ENCODE measurements around the gene DHX8. TPM values are rescaled to one million over a fixed set of nuclear protein-coding genes. Genes with fewer than 3 reads are reported as not detected.

DHX8 gene
- 28.4 and 29.9 TPM in 2 replicates for total RNA-seq (2012; rRNA removed)

DNA sequence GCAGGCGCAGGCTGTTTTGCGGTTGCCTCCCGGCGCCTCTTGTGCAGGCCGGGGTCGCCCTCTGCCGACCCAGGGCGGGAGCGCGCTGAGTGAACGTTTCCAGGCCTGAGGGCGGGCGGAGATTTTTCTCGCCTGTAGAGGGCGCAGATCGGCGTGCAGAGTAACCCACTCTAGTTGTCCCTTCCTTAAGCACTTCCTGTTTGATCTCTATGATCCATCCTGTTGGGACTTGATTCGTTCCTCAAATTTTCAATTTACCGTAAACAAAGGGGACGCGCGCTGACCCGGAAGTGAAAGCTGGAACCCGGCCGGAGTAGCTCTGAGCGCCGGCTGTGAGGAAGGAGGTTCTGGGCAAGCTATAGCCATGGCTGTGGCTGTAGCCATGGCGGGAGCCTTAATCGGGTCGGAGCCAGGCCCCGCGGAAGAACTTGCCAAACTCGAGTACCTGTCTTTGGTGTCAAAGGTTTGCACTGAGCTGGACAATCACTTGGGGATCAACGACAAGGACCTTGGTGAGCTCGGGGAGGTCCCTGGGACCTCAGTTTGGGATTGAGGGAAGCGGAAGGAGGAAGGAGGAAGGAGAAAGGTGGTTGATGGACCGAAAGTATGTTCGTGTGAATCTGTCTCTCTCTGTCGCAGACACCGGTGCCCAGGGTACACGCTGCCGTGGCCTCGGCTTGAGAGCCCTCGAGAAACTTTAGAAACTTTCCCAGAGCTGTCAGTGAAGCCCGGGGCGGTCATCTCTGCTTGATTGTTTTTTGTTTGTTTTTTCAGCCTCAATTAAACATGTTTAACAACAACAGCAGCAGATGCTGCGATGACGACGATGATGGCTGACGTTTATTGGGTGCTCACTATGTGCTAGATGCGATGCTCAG lies at the start of gene DHX8:
Gene DHX8, plus strand, starts transcription at position 302 of the 878 bp plus-strand sequence. Its CDS starts 63 bp downstream, at position 365.
- Histone ChIP-seq H3K36me3 (ENCODE audit: insufficient read depth, low read length) (no peaks in the 10 kb centered on the region), H3K4me2 (ENCODE audit: low read length) (peak within 1 kb of the TSS; percentile 82), H3K9ac (ENCODE audit: low read depth, low read length) (peak within 1 kb of the TSS; percentile 85), H3K27me3 (ENCODE audit: control insufficient read depth, insufficient read depth, low read length) (no peaks in the 10 kb centered on the region), H3K9me3 (replicated peaks; ENCODE audit: low read length) (no peaks in the 10 kb centered on the region), H3K4me1 (ENCODE audit: control insufficient read depth, insufficient read depth, low read length) (peaks cover 18% of the 10 kb centered on the region), H3K4me3 (ENCODE audit: low read length) (peak within 1 kb of the TSS; percentile 79)

DNA sequence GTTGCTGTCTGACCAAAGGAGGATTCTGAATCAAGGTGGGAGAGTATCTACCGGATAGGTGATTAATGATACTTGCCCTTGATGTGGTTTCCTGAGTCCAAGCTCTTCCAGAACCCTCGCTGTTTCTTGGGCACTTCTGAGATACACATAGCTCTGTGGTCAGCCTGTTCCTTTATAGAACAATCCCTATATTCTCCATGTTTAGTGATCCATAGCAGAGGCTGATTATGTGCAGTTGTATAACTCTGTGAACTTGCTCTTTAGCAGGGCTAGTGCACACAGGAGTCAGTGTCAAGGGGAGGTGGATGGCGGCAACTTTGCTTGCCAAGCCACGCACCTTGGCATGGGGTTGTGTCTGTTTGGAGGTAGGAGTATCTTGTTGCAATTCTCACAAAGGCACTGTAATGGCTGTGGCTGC lies 48.9 kb upstream of the DHX8 start:
- H3K4me2 ChIP-seq (ENCODE audit: low read length): no peak overlapping the region
- H3K9me3 ChIP-seq (replicated peaks; ENCODE audit: low read length): no peaks in the 10 kb centered on the region
- H3K36me3 ChIP-seq (ENCODE audit: insufficient read depth, low read length): no peaks in the 10 kb centered on the region
- no peaks in the 10 kb centered on the region for H3K27me3 ChIP-seq (ENCODE audit: control insufficient read depth, insufficient read depth, low read length)
- no peak overlapping the region for H3K9ac ChIP-seq (ENCODE audit: low read depth, low read length)
- no peak overlapping the region for H3K4me3 ChIP-seq (ENCODE audit: low read length)
- peaks cover 17% of the 10 kb centered on the region for H3K4me1 ChIP-seq (ENCODE audit: control insufficient read depth, insufficient read depth, low read length)

DNA sequence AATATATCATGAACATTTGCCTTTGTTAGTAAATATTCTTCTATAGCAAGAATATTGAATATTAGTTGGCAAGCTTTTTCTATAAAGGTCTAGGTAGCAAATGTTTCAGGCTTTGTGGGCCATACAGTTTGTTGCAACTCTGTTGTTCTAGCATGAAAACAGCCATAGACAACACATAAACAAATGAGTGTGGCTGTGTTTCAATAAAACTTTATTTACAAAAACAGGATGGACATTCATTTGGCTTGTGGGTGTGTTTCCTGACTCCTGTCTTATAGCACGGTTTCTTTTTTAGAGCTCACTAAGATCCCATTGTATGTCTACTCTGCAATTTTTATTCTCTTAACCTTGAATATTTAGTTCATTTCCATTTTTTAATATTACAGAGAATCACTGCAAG lies 46.0 kb upstream of the DHX8 start:
- Histone ChIP-seq H3K4me3 (ENCODE audit: low read length) (no peak overlapping the region), H3K4me2 (ENCODE audit: low read length) (no peak overlapping the region), H3K9me3 (replicated peaks; ENCODE audit: low read length) (no peaks in the 10 kb centered on the region), H3K27me3 (ENCODE audit: control insufficient read depth, insufficient read depth, low read length) (no peaks in the 10 kb centered on the region), H3K36me3 (ENCODE audit: insufficient read depth, low read length) (no peaks in the 10 kb centered on the region), H3K4me1 (ENCODE audit: control insufficient read depth, insufficient read depth, low read length) (peaks cover under 1% of the 10 kb centered on the region), H3K9ac (ENCODE audit: low read depth, low read length) (no peak overlapping the region)

DNA sequence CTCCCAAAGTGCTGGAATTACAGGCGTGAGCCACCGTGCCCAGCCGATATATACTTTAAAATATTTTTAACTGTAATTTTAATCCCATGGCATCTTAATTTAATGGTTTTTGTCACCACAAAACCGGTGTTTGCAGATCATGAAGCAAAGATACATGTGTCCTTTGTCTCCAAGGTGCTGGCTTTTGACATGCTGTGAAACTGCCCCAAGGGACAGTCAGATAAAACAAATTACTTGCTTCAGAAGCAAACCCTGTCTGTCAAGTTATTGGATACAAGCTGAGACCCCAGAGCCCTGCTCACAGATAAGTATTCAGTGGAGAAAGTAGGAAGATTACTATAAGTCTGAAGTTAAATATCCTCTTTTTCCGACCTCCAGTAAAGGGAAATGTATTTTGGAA lies 45.1 kb upstream of the DHX8 start:
- no peak overlapping the region for H3K4me2 ChIP-seq (ENCODE audit: low read length)
- H3K4me1 ChIP-seq (ENCODE audit: control insufficient read depth, insufficient read depth, low read length): peaks cover 3% of the 10 kb centered on the region
- H3K4me3 ChIP-seq (ENCODE audit: low read length): no peak overlapping the region
- no peaks in the 10 kb centered on the region for H3K36me3 ChIP-seq (ENCODE audit: insufficient read depth, low read length)
- no peak overlapping the region for H3K9ac ChIP-seq (ENCODE audit: low read depth, low read length)
- H3K9me3 ChIP-seq (replicated peaks; ENCODE audit: low read length): no peaks in the 10 kb centered on the region
- H3K27me3 ChIP-seq (ENCODE audit: control insufficient read depth, insufficient read depth, low read length): no peaks in the 10 kb centered on the region

DNA sequence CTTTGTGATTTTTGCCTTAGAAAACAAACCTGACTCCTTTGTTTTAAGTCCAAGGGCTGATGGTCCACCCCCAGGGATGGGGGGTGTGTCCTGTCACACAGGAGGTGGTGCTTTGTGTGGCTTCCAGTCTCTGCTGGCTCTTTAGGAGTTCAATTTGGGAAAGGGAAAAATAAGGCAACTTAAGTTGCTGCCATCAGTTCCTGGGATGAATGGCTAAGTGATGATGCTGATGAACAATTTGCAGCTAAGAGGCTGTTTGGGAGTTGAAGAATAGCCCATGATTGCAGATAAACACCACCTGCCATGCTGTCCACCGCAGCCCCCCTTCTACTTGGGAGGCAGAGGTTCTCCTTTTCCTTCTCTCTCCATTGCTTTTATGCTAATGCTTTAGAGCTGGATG lies 44.7 kb upstream of the DHX8 start:
- Histone ChIP-seq H3K9ac (ENCODE audit: low read depth, low read length) (no peak overlapping the region), H3K4me2 (ENCODE audit: low read length) (no peak overlapping the region), H3K4me3 (ENCODE audit: low read length) (no peak overlapping the region), H3K36me3 (ENCODE audit: insufficient read depth, low read length) (no peaks in the 10 kb centered on the region), H3K4me1 (ENCODE audit: control insufficient read depth, insufficient read depth, low read length) (peaks cover 3% of the 10 kb centered on the region), H3K27me3 (ENCODE audit: control insufficient read depth, insufficient read depth, low read length) (no peaks in the 10 kb centered on the region), H3K9me3 (replicated peaks; ENCODE audit: low read length) (no peaks in the 10 kb centered on the region)

DNA sequence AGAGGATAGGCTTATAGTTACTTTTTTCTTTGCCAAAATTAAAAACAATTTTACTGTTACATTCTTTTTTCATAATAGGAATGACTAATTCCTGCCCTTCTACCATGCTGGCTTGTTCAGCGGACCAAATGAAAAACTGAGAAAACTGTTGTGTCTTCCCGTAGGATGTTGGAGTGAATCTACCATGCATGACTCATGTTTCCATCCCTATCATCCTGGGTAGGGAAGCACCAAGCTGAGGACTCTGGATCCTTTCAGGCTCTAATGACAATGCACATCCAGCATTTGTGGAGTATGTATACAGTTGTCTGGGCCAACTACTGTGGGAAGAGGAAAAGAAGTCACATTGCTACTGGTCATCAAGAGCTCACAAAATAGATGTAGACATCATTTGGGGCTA lies 41.1 kb upstream of the DHX8 start:
- no peak overlapping the region for H3K9ac ChIP-seq (ENCODE audit: low read depth, low read length)
- H3K4me2 ChIP-seq (ENCODE audit: low read length): no peak overlapping the region
- H3K27me3 ChIP-seq (ENCODE audit: control insufficient read depth, insufficient read depth, low read length): no peaks in the 10 kb centered on the region

DNA sequence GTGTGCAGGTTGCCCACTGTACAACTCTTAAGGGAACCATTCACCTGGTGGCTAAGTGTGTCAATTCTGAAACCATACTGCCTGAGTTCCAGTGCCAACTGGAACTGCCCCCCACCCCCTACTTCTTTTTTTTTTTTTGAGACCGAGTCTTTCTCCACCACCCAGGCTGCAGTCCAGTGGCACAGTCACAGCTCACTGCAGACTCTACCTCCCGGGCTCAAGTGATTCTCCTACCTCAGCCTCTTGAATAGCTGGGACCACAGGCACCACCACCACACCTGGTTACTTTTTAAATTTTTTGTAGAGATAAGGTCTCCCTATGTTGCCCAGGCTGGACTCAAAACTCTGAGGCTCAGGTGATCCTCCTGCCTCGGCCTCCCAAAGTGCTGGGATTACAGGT lies 40.4 kb upstream of the DHX8 start:
- Histone ChIP-seq H3K36me3 (ENCODE audit: insufficient read depth, low read length) (no peaks in the 10 kb centered on the region), H3K4me2 (ENCODE audit: low read length) (no peak overlapping the region), H3K9me3 (replicated peaks; ENCODE audit: low read length) (no peaks in the 10 kb centered on the region), H3K27me3 (ENCODE audit: control insufficient read depth, insufficient read depth, low read length) (no peaks in the 10 kb centered on the region), H3K4me3 (ENCODE audit: low read length) (no peak overlapping the region), H3K9ac (ENCODE audit: low read depth, low read length) (no peak overlapping the region), H3K4me1 (ENCODE audit: control insufficient read depth, insufficient read depth, low read length) (peaks cover 3% of the 10 kb centered on the region)

More for the DNA sequence above, 41.1 kb upstream of the DHX8 start:
- H3K4me1 ChIP-seq (ENCODE audit: control insufficient read depth, insufficient read depth, low read length): peaks cover 3% of the 10 kb centered on the region
- H3K9me3 ChIP-seq (replicated peaks; ENCODE audit: low read length): no peaks in the 10 kb centered on the region
- H3K36me3 ChIP-seq (ENCODE audit: insufficient read depth, low read length): no peaks in the 10 kb centered on the region
- no peak overlapping the region for H3K4me3 ChIP-seq (ENCODE audit: low read length)

DNA sequence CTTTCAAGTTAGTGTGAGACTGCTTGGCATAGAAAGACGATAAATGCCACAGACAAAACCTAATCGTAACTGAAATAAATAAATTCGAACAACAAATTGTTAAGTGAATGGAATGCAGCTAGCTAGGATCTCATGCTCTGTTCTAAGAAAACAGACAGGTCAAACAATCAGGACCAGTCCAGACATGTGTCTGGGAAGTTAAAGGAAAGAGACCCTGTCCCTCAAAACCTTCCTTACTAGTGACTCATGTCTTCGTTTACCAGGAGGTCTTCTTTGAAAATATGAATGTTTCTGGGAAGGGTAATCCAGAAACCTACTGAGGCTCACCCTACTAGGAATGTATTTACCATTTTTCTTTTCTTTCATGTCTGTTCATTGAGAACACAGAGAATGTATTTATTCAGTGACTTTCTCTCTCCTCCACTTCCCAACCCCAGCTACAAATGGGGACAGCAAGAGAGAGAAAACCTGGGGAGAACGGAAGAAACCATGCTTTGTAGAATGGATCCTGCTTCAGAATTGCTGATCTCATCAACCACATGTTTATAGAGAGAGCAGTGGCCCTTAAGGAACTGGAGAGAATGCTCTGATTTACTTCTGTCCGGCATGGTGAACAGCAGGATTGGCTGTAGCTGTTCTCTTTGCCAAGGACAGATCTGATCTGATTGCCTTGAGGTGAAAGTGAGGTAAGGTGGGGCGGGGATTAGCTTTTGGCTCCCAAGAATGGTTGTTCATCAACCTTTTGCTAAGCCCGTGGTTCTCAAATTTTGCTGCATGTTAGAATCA lies 39.4 kb upstream of the DHX8 start:
- no peak overlapping the region for H3K9ac ChIP-seq (ENCODE audit: low read depth, low read length)
- H3K9me3 ChIP-seq (replicated peaks; ENCODE audit: low read length): no peaks in the 10 kb centered on the region
- H3K27me3 ChIP-seq (ENCODE audit: control insufficient read depth, insufficient read depth, low read length): no peaks in the 10 kb centered on the region
- no peak overlapping the region for H3K4me2 ChIP-seq (ENCODE audit: low read length)
- H3K4me3 ChIP-seq (ENCODE audit: low read length): no peak overlapping the region
- no peaks in the 10 kb centered on the region for H3K36me3 ChIP-seq (ENCODE audit: insufficient read depth, low read length)
- H3K4me1 ChIP-seq (ENCODE audit: control insufficient read depth, insufficient read depth, low read length): peaks cover 5% of the 10 kb centered on the region

DNA sequence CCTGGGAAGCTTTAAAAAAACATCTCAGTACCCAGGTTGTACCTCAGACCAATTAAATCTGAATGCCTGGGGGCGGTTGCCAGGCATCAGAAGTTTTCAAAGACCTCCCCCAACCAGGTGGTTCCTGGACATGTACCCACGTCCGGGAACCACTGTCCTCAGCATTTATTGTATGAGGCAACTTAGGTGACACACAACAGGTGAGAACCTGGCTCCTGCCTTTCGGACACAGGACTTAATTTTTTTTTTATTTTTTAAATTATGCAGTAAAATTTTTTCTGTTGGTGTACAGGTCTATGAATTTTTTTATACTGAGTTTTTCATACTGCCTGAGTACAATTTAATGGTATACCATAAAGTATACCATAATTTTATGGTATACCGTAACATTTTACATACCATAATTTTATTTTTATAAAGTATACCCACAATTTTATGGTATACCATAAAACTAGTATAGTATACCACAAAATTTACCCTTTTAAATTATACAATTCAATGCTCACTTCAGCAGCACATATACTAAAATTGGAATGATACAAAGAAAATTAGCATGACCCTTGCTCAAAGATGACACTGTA lies 38.7 kb upstream of the DHX8 start:
- Histone ChIP-seq H3K27me3 (ENCODE audit: control insufficient read depth, insufficient read depth, low read length) (no peaks in the 10 kb centered on the region), H3K4me2 (ENCODE audit: low read length) (no peak overlapping the region), H3K9me3 (replicated peaks; ENCODE audit: low read length) (no peaks in the 10 kb centered on the region), H3K4me1 (ENCODE audit: control insufficient read depth, insufficient read depth, low read length) (peaks cover 12% of the 10 kb centered on the region), H3K9ac (ENCODE audit: low read depth, low read length) (no peak overlapping the region), H3K4me3 (ENCODE audit: low read length) (no peak overlapping the region), H3K36me3 (ENCODE audit: insufficient read depth, low read length) (no peaks in the 10 kb centered on the region)

DNA sequence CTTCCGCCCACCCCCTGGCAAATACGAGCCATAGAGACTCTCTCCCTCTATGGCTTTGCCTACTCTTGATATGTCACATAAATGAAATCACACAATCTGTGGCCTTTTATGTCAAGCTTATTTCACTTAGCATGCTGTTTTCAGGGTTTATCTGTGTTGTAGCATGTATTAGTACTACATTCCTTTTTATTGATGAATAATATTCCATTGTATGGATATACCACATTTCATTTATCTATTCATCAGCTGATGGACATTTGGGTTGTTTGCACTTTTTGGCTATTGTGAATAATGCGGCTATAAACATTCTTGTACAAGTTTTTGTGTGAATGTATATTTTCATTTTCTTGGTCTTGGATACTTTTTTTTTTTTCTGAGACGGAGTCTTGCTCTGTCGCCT lies 37.0 kb upstream of the DHX8 start:
- no peak overlapping the region for H3K4me2 ChIP-seq (ENCODE audit: low read length)
- H3K4me1 ChIP-seq (ENCODE audit: control insufficient read depth, insufficient read depth, low read length): peaks cover 12% of the 10 kb centered on the region
- H3K9ac ChIP-seq (ENCODE audit: low read depth, low read length): no peak overlapping the region
- H3K9me3 ChIP-seq (replicated peaks; ENCODE audit: low read length): no peaks in the 10 kb centered on the region
- no peaks in the 10 kb centered on the region for H3K27me3 ChIP-seq (ENCODE audit: control insufficient read depth, insufficient read depth, low read length)
- H3K4me3 ChIP-seq (ENCODE audit: low read length): no peak overlapping the region
- no peaks in the 10 kb centered on the region for H3K36me3 ChIP-seq (ENCODE audit: insufficient read depth, low read length)

DNA sequence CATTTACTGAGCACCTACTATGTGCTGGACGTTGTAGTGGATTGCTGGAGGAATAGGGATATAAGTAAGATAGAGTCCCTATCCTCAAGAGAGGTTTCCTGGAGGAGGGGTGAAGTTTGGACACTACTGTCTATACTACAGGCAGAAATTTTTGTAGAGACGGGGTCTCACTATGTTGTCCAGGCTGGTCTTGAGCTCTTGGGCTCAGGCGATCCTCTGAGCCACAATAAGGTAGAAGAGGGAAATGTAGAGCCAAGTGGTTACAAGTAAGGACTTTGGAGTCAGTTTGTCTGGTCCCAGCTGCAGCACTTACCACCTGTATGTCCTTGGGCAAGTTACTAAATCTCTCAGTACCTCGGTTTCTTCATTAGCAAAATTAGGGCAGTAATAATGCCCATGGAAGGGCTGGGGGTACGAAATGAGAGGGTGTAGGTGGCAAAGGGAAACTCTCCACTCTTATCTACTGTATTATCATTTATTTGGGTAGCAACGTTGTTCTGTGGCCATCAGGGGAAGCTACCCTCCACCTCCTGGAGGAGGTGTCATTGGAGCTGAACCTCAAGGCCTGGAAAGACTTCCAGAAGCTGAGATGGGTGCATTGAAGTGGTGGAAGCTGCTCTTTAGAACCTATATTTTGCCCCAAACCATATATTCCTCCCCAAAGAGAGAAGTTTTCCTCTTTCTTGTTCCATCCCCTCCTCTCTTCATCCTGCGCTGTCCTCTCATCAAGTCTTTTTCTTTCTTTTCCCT lies 34.9 kb upstream of the DHX8 start:
- no peaks in the 10 kb centered on the region for H3K36me3 ChIP-seq (ENCODE audit: insufficient read depth, low read length)
- H3K27me3 ChIP-seq (ENCODE audit: control insufficient read depth, insufficient read depth, low read length): no peaks in the 10 kb centered on the region
- H3K4me1 ChIP-seq (ENCODE audit: control insufficient read depth, insufficient read depth, low read length): peaks cover 15% of the 10 kb centered on the region
- H3K4me3 ChIP-seq (ENCODE audit: low read length): no peak overlapping the region
- no peaks in the 10 kb centered on the region for H3K9me3 ChIP-seq (replicated peaks; ENCODE audit: low read length)
- H3K9ac ChIP-seq (ENCODE audit: low read depth, low read length): no peak overlapping the region
- H3K4me2 ChIP-seq (ENCODE audit: low read length): no peak overlapping the region
